G401 (cell line): ENCODE results near the gene PYDC1. TPM values are rescaled to one million over a fixed set of nuclear protein-coding genes. Genes with fewer than 3 reads are reported as not detected.

Experiments used
- DNase-seq: peaks from one replicate; pipeline ENCODE4 v3.0.0-alpha.2; 2015; ENCODE audit warnings: low spot score
- in situ Hi-C: cut with HindIII; loops from 2 replicates; pipeline ENCODE4 v1.10.0; 2016; ENCODE audit warnings: low sequenced_read_pairs, mixed read lengths
- total RNA-seq: library from RNA; depleted of rRNA; stranded (reverse); fragments of >200 nt; shearing (Covaris generic); gene quantifications from 2 replicates; pipeline ENCODE4 v1.2.3, GENCODE V29; 2014

Gene PYDC1
- total RNA-seq, 1 experiment from 2014 or later = not detected

GRCh38 chr16:31224092-31224955 lies 7.4 kb upstream of the PYDC1 start:
- in situ Hi-C loops = no loop called here
- DNase-seq = no peak

- in situ Hi-C loops = no loop called here
- DNase-seq = no peak
These were observed 6.1 kb upstream of the PYDC1 start for GRCh38 chr16:31223044-31223443.

- in situ Hi-C loops = no loop called here
- DNase-seq = no peak
These were observed 4.6 kb upstream of the PYDC1 start for GRCh38 chr16:31221357-31222160.

GRCh38 chr16:31219154-31219741 lies 2.3 kb upstream of the PYDC1 start:
- DNase-seq = no peak
- in situ Hi-C loops = no loop called here

GRCh38 chr16:31217136-31217530 lies 198 bp upstream of the PYDC1 start:
- DNase-seq = peak; percentile 57
- in situ Hi-C loops = no loop called here

- peak; percentile 90 for DNase-seq
- in situ Hi-C loops = no loop called here
These were observed 1.4 kb downstream of the PYDC1 start for GRCh38 chr16:31215287-31216162.

- in situ Hi-C loops = no loop called here
- peak; percentile 48 for DNase-seq
These were observed 2.1 kb downstream of the PYDC1 start for GRCh38 chr16:31214708-31215286.

- peak; percentile 56 for DNase-seq
- in situ Hi-C loops = no loop called here
These were observed 2.8 kb downstream of the PYDC1 start, which contains the start of gene TRIM72 for GRCh38 chr16:31213877-31214707. TRIM72 (plus strand) TSS chr16:31214119; CDS start chr16:31214739, 620 bp downstream.

GRCh38 chr16:31213342-31213741 lies 3.6 kb downstream of the PYDC1 start:
- DNase-seq = no peak
- in situ Hi-C loops = no loop called here

GRCh38 chr16:31206776-31207175 lies 10.2 kb downstream of the PYDC1 start:
- in situ Hi-C loops = no loop called here

GRCh38 chr16:31204871-31205666 lies 11.9 kb downstream of the PYDC1 start:
- in situ Hi-C loops = no loop called here
- no peak for DNase-seq

More at GRCh38 chr16:31206776-31207175, 10.2 kb downstream of the PYDC1 start:
- no peak for DNase-seq

GRCh38 chr16:31202414-31203375 lies 14.2 kb downstream of the PYDC1 start, which contains the start of gene PYCARD:
PYCARD (minus strand) TSS chr16:31202760; CDS start chr16:31202690, 70 bp downstream.
- DNase-seq = peak; percentile 53
- in situ Hi-C loops = no loop called here

GRCh38 chr16:31201582-31202413 lies 15.1 kb downstream of the PYDC1 start:
- peak; percentile 38 for DNase-seq
- in situ Hi-C loops = no loop called here

GRCh38 chr16:31200821-31201568 lies 15.9 kb downstream of the PYDC1 start:
- no peak for DNase-seq
- in situ Hi-C loops = no loop called here
